ENCODE measurements around the gene CEP250.

GRCh38 chr20:35515949-35516645, 60.7 kb downstream of the CEP250 start:
- TF ChIP-seq TAF1 (IDR thresholded peaks at IDR 0.05; ENCODE audit: borderline replicate concordance, low read depth, low read length) (no peak), POLR2AphosphoS5 (IDR thresholded peaks at IDR 0.05; ENCODE audit: low read depth, low read length) (no peak)
